Fibroblast of the aortic adventitia (primary cell): ENCODE results near the gene PDXP. TPM values are rescaled to one million over a fixed set of nuclear protein-coding genes. Genes with fewer than 3 reads are reported as not detected.
A peak's percentile ranks its signal among the peaks of the same experiment; 100 is the strongest.

Experiments used
- DNase-seq: peaks from one replicate; pipeline ENCODE4 v3.0.0-alpha.2; 2010; ENCODE audit warnings: low read depth
- H3K4me3 ChIP-seq: 2 replicates; pipeline ENCODE4 v1.5.1; 2011; ENCODE audit warnings: low read depth, mild to moderate bottlenecking, control low read depth, low read length, moderate library complexity
- total RNA-seq: library from RNA; depleted of rRNA; stranded (reverse); fragments of >200 nt; gene quantifications from 2 replicates; pipeline ENCODE4 v1.2.3, GENCODE V29; 2012; ENCODE audit warnings: low replicate concordance
- TF ChIP-seq, protein P1 (sequence below): IDR thresholded peaks from 2 replicates; pipeline ENCODE4 v1.5.1; 2011; ENCODE audit warnings: mild to moderate bottlenecking, low read length, control low read depth, inconsistent platforms; ENCODE audit not compliant: insufficient read depth

Gene PDXP
- total RNA-seq, 1 donor, result 7.4 TPM

DNA sequence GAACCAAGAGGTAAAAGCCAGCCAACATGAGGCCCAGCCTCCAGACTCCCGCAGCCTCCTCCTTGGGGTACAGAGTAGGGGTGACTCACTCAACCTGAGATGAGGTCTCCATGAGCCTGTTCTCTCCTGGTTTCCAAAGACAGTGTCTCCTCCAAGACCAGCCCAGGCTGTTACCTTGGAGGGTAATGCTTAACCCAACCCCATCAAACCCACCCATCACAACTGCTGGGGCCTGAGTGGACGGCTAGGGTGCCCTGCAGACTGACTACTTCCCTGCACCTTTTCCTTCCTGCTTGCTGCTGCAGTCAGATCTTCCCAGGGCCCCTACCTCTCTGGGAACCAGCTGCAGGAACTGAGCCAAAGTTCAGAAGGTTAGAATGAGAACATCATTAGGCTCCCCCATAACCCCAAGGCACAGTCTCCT, 22.5 kb downstream of the PDXP start:
- DNase-seq, result peak; percentile 39
- H3K4me3 ChIP-seq, result no peak overlapping the region
- TF ChIP-seq, protein P1, sequence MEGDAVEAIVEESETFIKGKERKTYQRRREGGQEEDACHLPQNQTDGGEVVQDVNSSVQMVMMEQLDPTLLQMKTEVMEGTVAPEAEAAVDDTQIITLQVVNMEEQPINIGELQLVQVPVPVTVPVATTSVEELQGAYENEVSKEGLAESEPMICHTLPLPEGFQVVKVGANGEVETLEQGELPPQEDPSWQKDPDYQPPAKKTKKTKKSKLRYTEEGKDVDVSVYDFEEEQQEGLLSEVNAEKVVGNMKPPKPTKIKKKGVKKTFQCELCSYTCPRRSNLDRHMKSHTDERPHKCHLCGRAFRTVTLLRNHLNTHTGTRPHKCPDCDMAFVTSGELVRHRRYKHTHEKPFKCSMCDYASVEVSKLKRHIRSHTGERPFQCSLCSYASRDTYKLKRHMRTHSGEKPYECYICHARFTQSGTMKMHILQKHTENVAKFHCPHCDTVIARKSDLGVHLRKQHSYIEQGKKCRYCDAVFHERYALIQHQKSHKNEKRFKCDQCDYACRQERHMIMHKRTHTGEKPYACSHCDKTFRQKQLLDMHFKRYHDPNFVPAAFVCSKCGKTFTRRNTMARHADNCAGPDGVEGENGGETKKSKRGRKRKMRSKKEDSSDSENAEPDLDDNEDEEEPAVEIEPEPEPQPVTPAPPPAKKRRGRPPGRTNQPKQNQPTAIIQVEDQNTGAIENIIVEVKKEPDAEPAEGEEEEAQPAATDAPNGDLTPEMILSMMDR, result no peak

DNA sequence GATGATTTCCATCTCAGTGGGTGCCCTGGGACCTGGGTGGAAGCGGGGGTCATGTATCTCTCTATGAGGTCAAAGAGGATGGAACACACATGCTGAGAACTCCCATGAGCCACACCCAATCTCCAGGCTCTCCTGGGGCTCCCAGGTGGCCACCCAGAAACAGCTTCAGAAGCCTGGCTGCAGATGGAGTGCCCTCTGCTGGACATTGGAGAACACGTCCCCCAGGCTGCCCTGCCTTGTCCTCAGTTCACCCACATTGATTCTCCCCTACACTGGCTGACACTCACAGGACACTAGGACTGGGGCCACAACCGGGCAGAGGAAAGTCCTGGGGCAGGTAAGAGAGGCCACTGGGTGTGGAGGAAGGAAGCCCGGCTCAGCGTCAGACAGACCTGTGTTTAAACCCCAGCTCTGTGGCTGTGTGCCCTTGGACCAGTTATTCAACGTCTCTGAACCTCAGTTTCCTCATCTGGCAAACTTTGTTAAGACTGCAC, 23.1 kb downstream of the PDXP start:
- TF ChIP-seq, protein P1, result peak; percentile 94
- DNase-seq, result peak; percentile 82

DNA sequence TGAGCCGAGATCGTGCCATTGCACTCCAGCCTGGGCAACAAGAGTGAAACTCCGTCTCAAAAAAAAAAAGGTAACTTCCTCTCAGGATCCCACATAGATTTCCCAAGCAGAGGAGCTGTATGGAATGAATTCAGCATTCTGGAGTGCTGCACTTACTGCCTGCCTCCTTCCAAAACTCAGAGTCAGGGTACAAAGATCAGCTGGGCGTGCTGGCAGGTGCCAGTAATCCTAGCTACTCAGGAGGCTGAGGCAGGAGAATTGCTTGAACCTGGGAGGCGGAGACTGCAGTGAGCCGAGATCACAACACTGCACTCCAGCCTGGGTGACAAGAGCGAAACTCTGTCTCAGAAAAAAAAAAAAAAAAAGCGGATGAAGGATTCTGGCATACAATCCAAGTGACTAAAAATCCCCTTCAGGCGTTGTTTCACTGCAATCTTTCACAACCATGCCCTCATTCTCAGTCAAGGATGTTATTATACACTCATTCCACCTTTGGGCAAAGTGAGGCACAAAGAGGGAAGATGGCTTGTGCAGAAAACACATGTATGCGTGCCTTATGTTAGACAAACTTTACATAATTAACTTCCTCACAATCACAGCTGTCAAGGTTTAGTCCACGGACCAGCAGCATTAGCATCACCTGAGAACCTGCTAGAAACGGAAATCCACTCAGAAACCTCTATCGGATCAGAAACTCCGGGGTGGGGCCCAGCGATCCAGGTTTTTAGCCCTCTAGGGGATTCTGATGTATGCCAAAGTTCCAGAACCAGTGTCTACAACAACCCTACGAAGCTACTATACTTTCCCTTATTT, 26.5 kb downstream of the PDXP start:
- H3K4me3 ChIP-seq, result no peak overlapping the region
- TF ChIP-seq, protein P1, result no peak
- DNase-seq, result no peak

More for the DNA sequence above, 23.1 kb downstream of the PDXP start:
- no peak overlapping the region for H3K4me3 ChIP-seq

DNA sequence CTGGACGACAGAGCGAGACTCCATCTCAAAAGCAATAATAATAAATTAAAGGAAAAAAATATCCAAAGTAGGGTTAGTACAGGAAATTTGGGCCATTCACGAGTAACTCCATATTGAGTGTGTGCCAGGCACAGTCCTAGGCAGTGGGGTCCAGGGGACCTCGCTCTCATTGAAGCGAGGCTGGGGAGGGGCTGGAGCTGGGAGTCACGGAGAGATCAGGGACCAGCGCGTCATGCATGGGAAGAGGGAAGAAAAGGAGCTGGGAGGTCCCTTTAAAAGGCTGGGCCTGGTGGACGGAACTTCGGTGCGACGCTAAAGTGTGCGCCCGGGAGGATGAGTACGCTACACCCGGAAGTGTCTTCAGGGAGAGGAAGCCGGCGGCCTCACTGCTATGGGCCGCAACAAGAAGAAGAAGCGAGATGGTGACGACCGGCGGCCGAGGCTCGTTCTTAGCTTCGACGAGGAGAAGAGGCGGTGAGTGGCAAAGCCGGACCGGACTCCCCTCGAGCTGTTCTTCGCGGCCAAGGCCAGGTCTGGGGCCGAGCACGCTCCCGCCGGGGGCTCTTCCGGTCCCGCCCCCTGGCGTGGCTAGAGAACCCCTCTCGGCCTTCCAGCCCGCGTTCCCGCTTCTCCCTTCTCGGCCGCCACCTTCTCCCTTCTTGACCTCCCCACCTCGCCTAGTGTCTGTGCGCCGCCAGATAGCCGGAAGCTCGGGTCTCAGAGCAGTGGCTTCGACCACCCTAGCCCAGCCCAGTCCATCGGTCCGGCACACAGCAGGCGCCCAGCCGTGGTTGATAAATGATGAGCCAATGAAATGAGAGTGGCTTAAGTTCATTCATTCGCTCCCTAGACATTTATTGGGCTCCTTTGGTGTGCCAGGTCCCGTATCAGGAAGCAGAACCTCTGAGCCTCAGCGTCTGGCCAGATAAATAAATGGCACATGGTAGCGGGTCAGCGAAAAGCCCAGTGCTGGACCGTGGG, 27.8 kb downstream of the PDXP start, which contains the start of gene NOL12:
Gene NOL12, plus strand, starts transcription at position 342 of the 981 bp plus-strand sequence. Its CDS starts 50 bp downstream, at position 392.
- H3K4me3 ChIP-seq, result peak within 1 kb of the TSS; percentile 95
- TF ChIP-seq, protein P1, result no peak
- peak; percentile 90 for DNase-seq

DNA sequence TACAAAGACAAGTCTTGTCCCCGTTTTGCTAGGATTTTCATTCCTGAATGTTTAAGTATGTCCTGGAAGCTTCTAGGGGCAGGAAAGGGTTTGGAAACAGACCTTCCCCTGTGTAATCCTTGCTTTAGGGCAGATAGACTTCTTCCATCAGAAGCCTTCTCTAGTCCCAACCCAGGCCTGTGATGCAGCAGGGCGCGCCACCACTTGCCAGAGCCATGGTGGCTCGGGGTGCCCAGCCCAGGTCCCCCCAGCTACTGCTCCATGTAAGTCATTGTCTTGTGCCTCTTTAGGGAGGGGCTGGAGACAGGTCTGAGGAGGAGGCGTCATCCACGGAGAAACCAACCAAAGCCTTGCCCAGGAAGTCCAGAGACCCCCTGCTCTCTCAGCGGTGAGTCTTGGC, 31.9 kb downstream of the PDXP start:
- TF ChIP-seq, protein P1, result no peak
- no peak for DNase-seq
- H3K4me3 ChIP-seq, result no peak overlapping the region

DNA sequence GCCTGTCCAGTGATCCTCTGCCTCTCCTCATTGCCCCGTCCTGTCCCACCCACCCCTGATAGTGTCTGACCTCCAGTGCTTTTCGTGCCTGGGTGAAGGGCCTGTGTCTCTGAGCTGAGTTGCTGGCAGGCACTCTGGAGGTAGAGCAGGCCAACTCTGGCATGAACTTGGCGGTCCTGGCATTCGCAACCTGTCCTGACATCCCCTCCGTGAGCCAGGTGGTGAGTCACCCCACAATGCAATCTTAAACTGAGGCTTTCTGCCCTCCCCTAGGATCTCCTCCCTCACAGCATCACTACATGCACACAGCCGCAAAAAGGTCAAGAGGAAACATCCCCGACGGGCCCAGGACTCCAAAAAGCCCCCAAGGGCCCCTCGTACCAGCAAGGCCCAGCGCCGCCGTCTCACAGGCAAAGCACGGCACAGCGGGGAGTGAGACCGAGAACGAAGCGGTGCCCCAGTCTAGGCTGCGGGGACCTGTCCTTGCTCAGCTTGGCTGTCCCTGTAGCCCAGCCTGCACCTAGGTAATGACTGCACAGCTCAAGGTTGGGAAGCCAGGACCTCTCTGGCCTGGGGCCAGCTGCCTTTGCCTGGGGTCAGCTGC, 32.5 kb downstream of the PDXP start:
- DNase-seq, result no peak
- H3K4me3 ChIP-seq, result no peak overlapping the region
- TF ChIP-seq, protein P1, result no peak
